Ascending aorta (tissue), 2 donors: ENCODE measurements around the gene CD70. TPM values are rescaled to one million over a fixed set of nuclear protein-coding genes. Genes with fewer than 3 reads are reported as not detected.

Experiments used
- DNase-seq, 2 donors: peaks; one replicate each; pipeline ENCODE4 v3.0.0-alpha.2; 2019; ENCODE audit warnings: low spot score in 2 of 2
- H3K27ac ChIP-seq, 2 donors: fragments of 200-600 bp; sonication (generic); one replicate each; pipeline ENCODE4 v1.5.1; 2016 to 2017; ENCODE audit warnings: mild to moderate bottlenecking in 1 of 2
- H3K27me3 ChIP-seq: fragments of 200-600 bp; sonication (generic); one replicate; pipeline ENCODE4 v1.5.1; 2017
- H3K36me3 ChIP-seq, 2 donors: fragments of 200-600 bp; sonication (generic); one replicate each; pipeline ENCODE4 v1.5.1; 2016
- H3K4me1 ChIP-seq, 2 donors: fragments of 200-600 bp; sonication (generic); one replicate each; pipeline ENCODE4 v1.5.1; 2016 to 2017; ENCODE audit warnings: mild to moderate bottlenecking in 1 of 2
- H3K4me3 ChIP-seq, 2 donors: fragments of 200-600 bp; sonication (generic); one replicate each; pipeline ENCODE4 v1.5.1; 2016 to 2017; ENCODE audit warnings: mild to moderate bottlenecking in 1 of 2
- H3K9me3 ChIP-seq, 2 donors: fragments of 200-600 bp; sonication (generic); one replicate each; pipeline ENCODE4 v1.5.1; 2016
- intact Hi-C: fragments of 100-400 bp; cut with DNase I; formaldehyde crosslinking; loops from one replicate; pipeline ENCODE4 v1.15.1; 2023
- total RNA-seq: library from RNA; depleted of rRNA; stranded (reverse); fragments of >200 nt; gene quantifications from one replicate; pipeline ENCODE4 v1.1.0, GENCODE V29; 2016
- TF ChIP-seq, protein P1 (sequence below), 3 experiments: fragments of 200-600 bp in 2 of 3; fragments of 450-650 bp in 1 of 3; sonication (generic) in 2 of 3; IDR thresholded peaks; one replicate each; pipeline ENCODE4 v1.5.1; 2016 to 2019; ENCODE audit warnings: antibody characterized with exemption in 3 of 3, mild to moderate bottlenecking in 1 of 3, moderate library complexity in 1 of 3

CD70 gene
- total RNA-seq, 1 donor from 2014 or later = not detected

DNA sequence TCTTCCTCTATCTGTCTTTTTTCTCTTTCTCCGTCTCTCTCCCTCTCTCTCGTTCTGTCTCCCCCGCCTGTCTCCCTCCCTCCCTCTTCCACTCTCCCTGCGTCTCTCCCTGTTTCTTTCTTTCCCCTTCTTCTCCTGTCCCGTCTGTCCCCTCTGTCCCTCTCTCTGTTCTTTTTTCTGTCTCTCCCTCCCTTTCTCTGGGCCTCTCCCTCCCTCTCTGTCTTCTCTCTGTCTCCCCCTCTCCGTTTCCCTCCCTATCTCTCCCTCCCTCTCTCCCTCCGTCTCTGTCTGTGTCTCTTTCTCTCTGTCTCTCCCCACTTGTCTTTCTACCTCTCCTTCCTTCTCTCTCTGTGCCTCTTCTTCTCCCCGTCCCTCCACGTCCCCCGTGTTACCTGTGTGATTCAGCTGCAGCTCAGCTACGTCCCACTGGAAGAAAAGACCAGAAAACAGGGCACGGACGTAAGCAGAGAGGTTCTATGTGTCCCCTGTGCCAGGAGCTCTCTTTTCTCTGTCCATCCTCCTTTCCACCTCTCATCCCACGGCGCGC is 1.2 kb downstream of the CD70 start:
- Histone ChIP-seq H3K4me1 (peaks cover 0 to 3% of the 10 kb centered on the region in 2 donors), H3K9me3 (no peaks in the 10 kb centered on the region), H3K4me3 (no peak overlapping the region), H3K27ac (no peak overlapping the region), H3K36me3 (no peaks in the 10 kb centered on the region), H3K27me3 (no peaks in the 10 kb centered on the region)
- intact Hi-C loops = no loop called here
- DNase-seq = no peak
- TF ChIP-seq, protein P1, sequence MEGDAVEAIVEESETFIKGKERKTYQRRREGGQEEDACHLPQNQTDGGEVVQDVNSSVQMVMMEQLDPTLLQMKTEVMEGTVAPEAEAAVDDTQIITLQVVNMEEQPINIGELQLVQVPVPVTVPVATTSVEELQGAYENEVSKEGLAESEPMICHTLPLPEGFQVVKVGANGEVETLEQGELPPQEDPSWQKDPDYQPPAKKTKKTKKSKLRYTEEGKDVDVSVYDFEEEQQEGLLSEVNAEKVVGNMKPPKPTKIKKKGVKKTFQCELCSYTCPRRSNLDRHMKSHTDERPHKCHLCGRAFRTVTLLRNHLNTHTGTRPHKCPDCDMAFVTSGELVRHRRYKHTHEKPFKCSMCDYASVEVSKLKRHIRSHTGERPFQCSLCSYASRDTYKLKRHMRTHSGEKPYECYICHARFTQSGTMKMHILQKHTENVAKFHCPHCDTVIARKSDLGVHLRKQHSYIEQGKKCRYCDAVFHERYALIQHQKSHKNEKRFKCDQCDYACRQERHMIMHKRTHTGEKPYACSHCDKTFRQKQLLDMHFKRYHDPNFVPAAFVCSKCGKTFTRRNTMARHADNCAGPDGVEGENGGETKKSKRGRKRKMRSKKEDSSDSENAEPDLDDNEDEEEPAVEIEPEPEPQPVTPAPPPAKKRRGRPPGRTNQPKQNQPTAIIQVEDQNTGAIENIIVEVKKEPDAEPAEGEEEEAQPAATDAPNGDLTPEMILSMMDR (IDR thresholded peaks at IDR 0.05) = no peak

DNA sequence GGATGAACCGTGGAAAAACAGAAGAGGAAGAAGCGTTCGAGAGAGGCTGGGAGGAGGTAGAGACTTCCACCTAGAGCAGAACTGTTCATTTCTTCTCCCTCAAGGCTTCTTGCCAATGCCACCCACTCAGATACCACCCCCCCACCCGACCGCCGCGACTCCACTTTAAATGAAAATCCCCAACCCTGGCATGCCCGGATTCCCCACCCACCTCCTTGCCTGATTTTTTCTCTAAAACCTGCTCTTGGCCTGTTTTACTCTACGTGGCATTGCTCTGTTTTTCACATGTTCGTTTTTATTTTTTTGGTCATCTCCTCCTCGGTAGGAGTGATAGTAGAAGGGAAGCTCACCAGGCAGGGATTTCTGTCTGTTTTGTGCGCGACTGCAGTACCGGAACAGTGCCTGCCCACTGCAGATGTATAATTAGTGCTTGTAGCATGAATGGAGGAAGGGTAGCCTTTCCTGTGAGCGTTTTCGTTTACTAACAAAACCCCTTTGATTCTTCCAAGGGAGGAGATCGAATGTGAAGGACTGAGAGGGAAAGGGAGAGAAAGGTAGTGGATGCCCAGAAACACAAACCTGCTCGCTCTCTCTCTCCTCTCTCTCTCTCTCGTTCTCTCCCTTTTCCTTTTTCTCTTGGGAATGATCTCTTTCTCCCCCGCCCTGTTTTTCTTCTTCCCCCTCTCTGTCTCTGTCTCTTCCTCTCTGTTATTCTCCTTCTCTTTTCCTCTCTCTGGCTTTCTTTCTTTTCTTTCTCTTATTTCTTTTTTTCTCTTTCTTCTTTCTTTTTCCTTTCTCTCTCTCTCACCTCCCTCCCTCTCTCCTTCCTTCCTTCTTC is 2.2 kb downstream of the CD70 start:
- intact Hi-C loops = no loop called here
- TF ChIP-seq, protein P1 (IDR thresholded peaks at IDR 0.05) = no peak
- no peak for DNase-seq
- Histone ChIP-seq H3K9me3 (no peaks in the 10 kb centered on the region), H3K4me3 (no peak overlapping the region), H3K27ac (no peak overlapping the region), H3K27me3 (no peaks in the 10 kb centered on the region), H3K36me3 (no peaks in the 10 kb centered on the region), H3K4me1 (peaks cover 0 to 3% of the 10 kb centered on the region in 2 donors)

DNA sequence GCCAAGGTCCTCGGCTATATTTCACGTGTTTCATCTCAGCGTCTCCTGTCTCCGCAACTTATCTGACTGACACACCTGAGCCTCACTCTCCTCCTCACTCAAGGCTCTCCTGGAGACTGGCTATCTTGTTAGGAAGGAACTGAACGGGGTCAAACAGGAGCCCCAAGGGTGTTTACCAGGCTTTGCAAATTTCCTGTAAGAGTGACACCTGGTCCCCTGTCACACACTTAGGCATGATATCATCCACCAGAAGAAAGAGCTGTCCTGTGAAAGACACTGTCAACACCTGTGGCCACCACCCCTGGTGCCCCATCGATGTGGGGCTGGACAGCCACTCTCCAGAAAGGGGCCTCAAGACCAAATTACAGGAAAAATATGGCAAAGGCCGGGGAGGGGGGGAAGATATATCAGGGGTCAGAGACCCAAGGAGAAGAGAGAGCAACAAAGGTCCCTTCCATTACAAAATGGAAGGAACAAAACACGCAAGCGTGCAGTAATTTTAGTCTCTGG is 2.9 kb downstream of the CD70 start:
- intact Hi-C loops = no loop called here
- TF ChIP-seq, protein P1 (IDR thresholded peaks at IDR 0.05) = no peak
- no peak overlapping the region for H3K4me3 ChIP-seq
- DNase-seq = no peak
- H3K9me3 ChIP-seq = no peaks in the 10 kb centered on the region
- no peaks in the 10 kb centered on the region for H3K36me3 ChIP-seq
- no peaks in the 10 kb centered on the region for H3K27me3 ChIP-seq
- no peak overlapping the region for H3K27ac ChIP-seq
- H3K4me1 ChIP-seq = peaks cover 0 to 3% of the 10 kb centered on the region in 2 donors

DNA sequence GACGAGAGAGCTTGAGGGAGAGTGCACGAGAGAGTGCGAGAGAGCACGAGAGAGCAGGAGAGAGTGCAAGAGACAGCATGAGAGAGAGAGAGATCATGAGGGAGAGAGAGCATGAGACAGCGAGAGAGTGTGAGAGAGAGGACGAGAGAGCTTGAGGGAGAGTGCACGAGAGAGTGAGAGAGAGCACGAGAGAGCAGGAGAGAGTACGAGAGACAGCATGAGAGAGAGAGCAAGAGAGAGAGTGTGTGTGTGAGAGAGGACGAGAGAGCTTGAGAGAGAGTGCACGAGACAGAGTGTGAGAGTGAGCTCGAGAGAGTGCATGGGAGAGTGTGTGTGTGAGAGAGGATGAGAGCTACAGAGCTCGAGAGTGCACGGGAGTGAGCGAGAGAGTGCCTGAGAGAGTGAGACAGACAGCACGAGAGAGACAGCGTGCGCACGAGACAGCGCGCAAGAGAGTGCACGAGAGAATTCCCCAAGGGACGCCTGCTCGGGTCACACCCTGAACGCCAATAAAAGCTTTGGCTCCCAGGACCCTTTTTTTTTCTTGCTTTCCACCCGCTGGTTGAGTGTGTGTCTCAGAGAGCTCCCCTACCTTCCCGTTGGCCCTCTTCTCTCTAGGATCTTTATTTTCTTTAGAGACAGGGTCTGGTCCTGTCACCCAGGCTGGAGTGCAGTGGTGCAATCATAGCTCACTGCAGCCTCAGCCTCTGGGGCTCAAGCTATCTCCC is 3.7 kb downstream of the CD70 start:
- no peak overlapping the region for H3K4me3 ChIP-seq
- no peaks in the 10 kb centered on the region for H3K36me3 ChIP-seq
- intact Hi-C loops = no loop called here
- H3K9me3 ChIP-seq = no peaks in the 10 kb centered on the region
- H3K27me3 ChIP-seq = no peaks in the 10 kb centered on the region
- H3K27ac ChIP-seq = no peak overlapping the region
- DNase-seq = no peak
- H3K4me1 ChIP-seq = peaks cover 0 to 3% of the 10 kb centered on the region in 2 donors
- TF ChIP-seq, protein P1 (IDR thresholded peaks at IDR 0.05) = no peak

DNA sequence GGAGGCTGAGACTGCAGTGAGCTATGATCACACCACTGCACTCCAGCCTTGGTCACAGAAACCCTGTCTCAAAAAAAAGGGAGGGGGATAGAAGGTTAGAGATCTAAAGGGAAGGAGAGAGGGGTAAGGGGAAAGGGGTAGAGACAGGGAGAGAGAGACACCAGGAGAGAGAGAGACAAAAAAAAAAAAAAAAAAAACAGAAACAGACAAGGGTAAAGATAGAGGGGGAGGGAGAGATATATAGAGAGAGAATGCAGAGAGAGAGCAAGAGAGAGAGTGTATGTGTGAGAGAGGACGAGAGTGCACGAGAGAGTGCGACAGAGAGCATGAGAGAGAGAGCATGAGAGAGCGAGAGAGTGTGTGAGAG is 4.2 kb downstream of the CD70 start:
- H3K4me1 ChIP-seq = peaks cover 0 to 3% of the 10 kb centered on the region in 2 donors
- no peaks in the 10 kb centered on the region for H3K9me3 ChIP-seq
- intact Hi-C loops = no loop called here
- H3K4me3 ChIP-seq = no peak overlapping the region
- H3K27ac ChIP-seq = no peak overlapping the region
- H3K27me3 ChIP-seq = no peaks in the 10 kb centered on the region
- no peaks in the 10 kb centered on the region for H3K36me3 ChIP-seq
- TF ChIP-seq, protein P1 (IDR thresholded peaks at IDR 0.05) = no peak
- no peak for DNase-seq
